Measurements from ENCODE around the gene CHRNB4.

Gene CHRNB4

DNA sequence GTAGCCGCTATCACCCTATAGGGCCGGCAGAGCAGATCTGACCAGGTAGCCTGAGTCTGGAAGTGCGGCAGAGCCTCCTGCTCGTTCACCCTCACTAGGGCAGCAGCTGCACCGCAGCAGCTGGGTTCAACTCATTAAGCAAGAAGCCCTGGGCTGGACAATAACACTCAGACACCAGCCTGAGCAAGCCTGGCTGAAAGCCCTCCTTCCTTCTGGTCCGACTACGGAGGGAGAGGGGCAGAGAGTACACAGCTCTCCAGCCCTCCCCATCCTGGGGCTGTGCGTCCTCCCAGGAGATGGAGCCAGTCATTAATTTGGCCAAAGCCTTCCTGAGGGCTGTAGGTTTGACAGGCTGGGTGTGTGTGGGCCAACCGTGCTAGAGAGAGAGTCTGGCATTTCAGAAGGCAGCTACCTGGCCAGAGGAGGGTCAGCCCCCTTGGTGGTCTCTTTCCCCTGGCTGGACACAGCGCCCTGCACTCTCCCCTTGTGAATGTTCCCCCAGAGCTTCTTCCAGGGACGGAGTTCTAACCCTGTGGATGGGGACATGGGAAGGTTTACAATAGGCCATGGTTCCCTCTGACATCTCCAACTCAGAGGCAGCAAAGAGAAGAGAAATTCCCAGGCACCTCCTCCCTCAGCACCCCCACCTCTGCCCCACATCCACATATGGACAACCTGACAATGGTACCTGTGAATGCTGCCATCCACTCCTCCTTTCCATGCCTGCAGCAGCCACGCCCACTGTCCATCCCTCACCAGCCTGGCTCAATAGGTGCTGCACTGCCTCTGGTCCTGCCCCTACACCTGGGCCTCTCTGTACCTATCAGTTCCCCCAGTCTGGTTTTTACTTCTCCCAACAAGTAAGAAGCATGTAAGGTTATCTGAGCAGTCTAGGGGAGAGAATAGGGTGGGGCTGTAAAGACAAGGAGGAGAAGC is 6.5 kb downstream of the CHRNB4 start:
- no peak for DNase-seq (ENCODE audit: low read depth)
- TF ChIP-seq, protein P1, sequence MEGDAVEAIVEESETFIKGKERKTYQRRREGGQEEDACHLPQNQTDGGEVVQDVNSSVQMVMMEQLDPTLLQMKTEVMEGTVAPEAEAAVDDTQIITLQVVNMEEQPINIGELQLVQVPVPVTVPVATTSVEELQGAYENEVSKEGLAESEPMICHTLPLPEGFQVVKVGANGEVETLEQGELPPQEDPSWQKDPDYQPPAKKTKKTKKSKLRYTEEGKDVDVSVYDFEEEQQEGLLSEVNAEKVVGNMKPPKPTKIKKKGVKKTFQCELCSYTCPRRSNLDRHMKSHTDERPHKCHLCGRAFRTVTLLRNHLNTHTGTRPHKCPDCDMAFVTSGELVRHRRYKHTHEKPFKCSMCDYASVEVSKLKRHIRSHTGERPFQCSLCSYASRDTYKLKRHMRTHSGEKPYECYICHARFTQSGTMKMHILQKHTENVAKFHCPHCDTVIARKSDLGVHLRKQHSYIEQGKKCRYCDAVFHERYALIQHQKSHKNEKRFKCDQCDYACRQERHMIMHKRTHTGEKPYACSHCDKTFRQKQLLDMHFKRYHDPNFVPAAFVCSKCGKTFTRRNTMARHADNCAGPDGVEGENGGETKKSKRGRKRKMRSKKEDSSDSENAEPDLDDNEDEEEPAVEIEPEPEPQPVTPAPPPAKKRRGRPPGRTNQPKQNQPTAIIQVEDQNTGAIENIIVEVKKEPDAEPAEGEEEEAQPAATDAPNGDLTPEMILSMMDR (IDR thresholded peaks at IDR 0.05; ENCODE audit: insufficient read depth, low read depth, low read length, missing control alignments): no peak
- no peak overlapping the region for H3K4me3 ChIP-seq (ENCODE audit: low read depth, low read length)

DNA sequence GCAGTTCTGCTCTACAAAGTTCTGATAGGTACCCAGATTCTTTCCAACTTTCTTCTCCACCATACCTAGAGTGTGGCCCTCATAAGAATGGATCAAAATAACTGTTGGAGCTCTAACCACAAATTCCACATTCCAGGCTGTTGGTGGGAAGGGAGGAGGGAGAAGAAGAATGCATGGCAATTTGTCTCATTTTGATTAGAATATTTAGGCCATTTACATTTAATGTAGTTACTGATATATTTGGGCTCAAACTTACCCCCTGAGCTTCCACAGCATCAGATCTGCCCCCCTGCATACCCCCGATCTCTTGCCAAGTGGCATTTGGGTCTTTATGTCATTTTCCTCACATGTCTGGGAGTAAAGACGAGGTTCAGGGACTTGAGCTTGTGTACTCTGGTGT is 7.7 kb downstream of the CHRNB4 start:
- no peak overlapping the region for H3K4me3 ChIP-seq (ENCODE audit: low read depth, low read length)

DNA sequence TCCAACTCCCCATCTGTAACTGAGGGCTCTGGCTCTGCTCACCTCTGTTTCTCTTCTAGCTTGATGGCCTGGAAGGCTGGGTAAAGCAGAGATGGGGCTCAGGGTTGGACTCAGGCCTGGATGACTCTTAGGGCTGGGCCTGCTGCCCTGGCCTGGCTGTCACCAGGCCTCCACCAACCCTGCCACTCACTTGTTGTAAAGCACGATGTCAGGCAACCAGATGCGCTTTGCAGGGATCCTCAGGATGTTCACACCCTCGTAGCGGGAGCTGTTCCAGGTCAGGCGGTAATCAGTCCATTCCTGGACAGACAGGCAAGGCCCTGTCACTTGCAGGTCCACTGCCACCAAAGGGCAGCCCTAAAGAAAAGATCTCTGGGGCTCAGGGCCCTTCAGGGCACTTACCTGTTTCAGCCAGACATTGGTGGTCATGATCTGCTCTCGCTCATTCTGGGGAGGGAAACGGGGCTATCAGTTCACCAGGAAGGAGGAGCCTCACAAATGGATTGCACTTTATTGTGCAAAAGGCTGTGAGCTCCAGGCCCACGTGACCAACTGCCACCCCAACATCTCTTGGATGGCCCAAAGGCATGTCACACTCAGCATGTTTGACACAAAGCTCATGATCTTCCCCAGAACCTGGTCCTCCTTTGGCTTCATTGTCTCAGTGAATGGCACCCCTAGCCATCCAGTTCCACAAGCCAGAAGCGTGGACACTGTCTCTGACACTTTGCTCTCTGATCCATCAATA is 9.9 kb downstream of the CHRNB4 start:
- TF ChIP-seq, protein P1 (IDR thresholded peaks at IDR 0.05; ENCODE audit: insufficient read depth, low read depth, low read length, missing control alignments): no peak
- DNase-seq (ENCODE audit: low read depth): no peak
- no peak overlapping the region for H3K4me3 ChIP-seq (ENCODE audit: low read depth, low read length)

More for the DNA sequence above, 7.7 kb downstream of the CHRNB4 start:
- TF ChIP-seq, protein P1 (IDR thresholded peaks at IDR 0.05; ENCODE audit: insufficient read depth, low read depth, low read length, missing control alignments): no peak
- DNase-seq (ENCODE audit: low read depth): no peak

DNA sequence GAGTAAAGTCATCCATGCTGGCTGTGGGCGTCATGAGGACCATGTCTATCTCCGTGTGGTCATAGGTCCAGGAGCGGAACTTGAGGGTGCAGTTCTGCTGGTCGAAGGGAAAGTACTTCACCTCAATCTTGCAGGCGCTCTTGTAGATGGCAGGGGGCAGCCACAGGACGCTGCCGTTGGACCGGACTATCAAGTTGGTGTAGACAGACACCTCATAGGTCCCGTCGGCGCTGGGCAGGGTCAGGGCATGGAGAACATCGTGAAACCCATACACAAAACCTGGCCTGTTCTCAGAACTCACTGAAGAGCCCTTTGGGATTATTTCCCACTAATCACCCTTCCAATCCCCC is 11.3 kb downstream of the CHRNB4 start:
- DNase-seq (ENCODE audit: low read depth): no peak
- H3K4me3 ChIP-seq (ENCODE audit: low read depth, low read length): no peak overlapping the region
- TF ChIP-seq, protein P1 (IDR thresholded peaks at IDR 0.05; ENCODE audit: insufficient read depth, low read depth, low read length, missing control alignments): no peak

DNA sequence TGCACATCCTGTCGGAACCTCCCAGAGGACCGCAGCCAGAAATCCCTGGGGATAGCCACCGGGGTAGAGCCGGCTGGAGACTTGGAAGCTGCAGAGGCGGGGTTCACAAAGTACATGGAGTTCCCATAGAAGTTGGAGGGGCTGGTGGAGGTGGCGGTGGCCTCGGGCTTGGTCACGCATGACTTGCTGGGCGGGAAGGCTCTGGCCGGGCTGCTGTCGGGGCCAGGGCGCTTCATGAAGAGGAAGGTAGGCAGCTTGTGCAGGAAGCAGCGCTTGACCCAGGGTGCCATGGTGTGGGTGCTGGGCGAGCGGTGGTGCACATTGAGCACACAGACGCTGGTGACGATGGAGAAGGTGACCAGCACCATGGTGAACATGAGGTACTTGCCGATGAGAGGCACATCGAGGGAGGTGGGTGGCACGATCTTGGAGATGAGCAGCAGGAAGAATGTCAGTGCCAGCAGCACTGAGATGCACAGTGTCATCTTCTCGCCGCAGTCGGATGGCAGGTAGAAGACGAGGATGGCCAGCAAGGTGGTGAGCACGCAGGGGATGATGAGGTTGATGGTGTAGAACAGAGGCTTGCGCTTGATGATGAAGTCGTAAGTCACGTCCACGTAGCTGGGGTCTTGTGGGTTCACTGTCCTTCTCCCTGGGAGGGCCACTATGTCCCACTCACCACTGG is 11.8 kb downstream of the CHRNB4 start:
- DNase-seq (ENCODE audit: low read depth): no peak
- no peak overlapping the region for H3K4me3 ChIP-seq (ENCODE audit: low read depth, low read length)
- TF ChIP-seq, protein P1 (IDR thresholded peaks at IDR 0.05; ENCODE audit: insufficient read depth, low read depth, low read length, missing control alignments): no peak

DNA sequence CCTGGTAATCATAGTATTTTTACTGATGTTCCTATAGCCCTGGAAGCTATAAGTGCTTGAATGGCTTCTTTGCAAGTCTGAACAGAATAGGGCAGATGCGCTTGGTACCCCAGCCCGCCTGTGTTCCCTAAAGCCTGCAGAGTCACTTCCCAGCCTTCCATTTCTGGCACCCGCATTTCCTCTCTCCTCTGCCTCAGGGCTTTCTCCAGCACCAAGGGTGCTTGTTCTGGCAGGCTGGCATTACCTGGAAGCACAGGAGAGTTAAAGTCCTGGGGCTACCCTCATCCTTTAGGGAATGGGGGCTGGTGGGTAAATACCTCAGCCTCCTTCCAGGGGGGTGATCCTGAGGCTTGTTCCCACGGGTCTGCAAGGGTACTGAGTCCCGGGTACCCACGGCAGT is 12.8 kb downstream of the CHRNB4 start:
- no peak overlapping the region for H3K4me3 ChIP-seq (ENCODE audit: low read depth, low read length)
- no peak for DNase-seq (ENCODE audit: low read depth)
- TF ChIP-seq, protein P1 (IDR thresholded peaks at IDR 0.05; ENCODE audit: insufficient read depth, low read depth, low read length, missing control alignments): no peak

Data from GM12865 (cell line).